Cerebellar nuclear complex (tissue), 1 donor: Measurements from ENCODE around the gene STK26.
"Not testable (repeated sequence)": the region's sequence is repeated elsewhere in the genome, so short reads cannot be mapped to it uniquely, and the experiment has no call there.

Experiments used
- DNase-seq, 2 experiments: peaks; one replicate each; lab custom pipeline; 2025; lab: John Stamatoyannopoulos, UW

STK26 gene

GRCh38 chrX:132037479-132037993, 14.4 kb downstream of the STK26 start:
- DNase-seq, result no peak

GRCh38 chrX:132040066-132040465, 17.0 kb downstream of the STK26 start:
- no peak for DNase-seq

GRCh38 chrX:132041015-132041414, 17.9 kb downstream of the STK26 start:
- no peak for DNase-seq

- no peak for DNase-seq
Observed at GRCh38 chrX:132043977-132044376, 20.9 kb downstream of the STK26 start.

GRCh38 chrX:132044953-132045352, 21.9 kb downstream of the STK26 start:
- no peak for DNase-seq

GRCh38 chrX:132045456-132045855, 22.4 kb downstream of the STK26 start:
- no peak for DNase-seq

- no peak for DNase-seq
Observed at GRCh38 chrX:132046533-132046932, 23.4 kb downstream of the STK26 start.

- DNase-seq, result not testable (repeated sequence)
Observed at GRCh38 chrX:132051778-132052177, 28.7 kb downstream of the STK26 start.

- no peak for DNase-seq
Observed at GRCh38 chrX:132058050-132058449, 34.9 kb downstream of the STK26 start.

GRCh38 chrX:132058975-132059374, 35.9 kb downstream of the STK26 start:
- no peak for DNase-seq

GRCh38 chrX:132059973-132060540, 37.0 kb downstream of the STK26 start:
- DNase-seq, result no peak

GRCh38 chrX:132063334-132063733, 40.2 kb downstream of the STK26 start:
- DNase-seq, result no peak

- DNase-seq, result no peak
Observed at GRCh38 chrX:132063862-132064261, 40.8 kb downstream of the STK26 start.

GRCh38 chrX:132068405-132068804, 45.3 kb downstream of the STK26 start:
- no peak for DNase-seq

- DNase-seq, result no peak
Observed at GRCh38 chrX:132071254-132071653, 48.2 kb downstream of the STK26 start.

- DNase-seq, result no peak
Observed at GRCh38 chrX:132077414-132077813, 54.3 kb downstream of the STK26 start.

GRCh38 chrX:132077912-132078311, 54.8 kb downstream of the STK26 start:
- DNase-seq, result no peak

GRCh38 chrX:132085786-132086185, 62.7 kb downstream of the STK26 start:
- no peak for DNase-seq

GRCh38 chrX:132086672-132087071, 63.6 kb downstream of the STK26 start:
- DNase-seq, result no peak

GRCh38 chrX:132088864-132089263, 65.8 kb downstream of the STK26 start:
- DNase-seq, result no peak

GRCh38 chrX:132090403-132091159, 67.5 kb downstream of the STK26 start:
- DNase-seq, result no peak

GRCh38 chrX:132092439-132093065, 69.5 kb downstream of the STK26 start:
- DNase-seq, result no peak

- no peak for DNase-seq
Observed at GRCh38 chrX:132093239-132093860, 70.2 kb downstream of the STK26 start.
